A673 (cell line): ENCODE measurements around the gene ATXN3. TPM values are rescaled to one million over a fixed set of nuclear protein-coding genes. Genes with fewer than 3 reads are reported as not detected.

Experiments used
- BruUV-seq: library from RNA; stranded (reverse); fragments of 400-500 nt; replicated peaks from 2 replicates; lab custom pipeline; 2021; lab: Mats Ljungman, UMichigan
- CTCF ChIA-PET: fragments of 300-600 bp; sonication (Branson Sonifier 250); formaldehyde crosslinking; loops from one replicate; lab custom pipeline; 2022; ENCODE audit warnings: antibody characterized with exemption; lab: Charles Lee
- POLR2A ChIA-PET: fragments of 300-600 bp; sonication (Branson Sonifier 250); formaldehyde crosslinking; loops from one replicate; lab custom pipeline; 2022; ENCODE audit warnings: antibody characterized with exemption; ENCODE audit not compliant: low non-redundant PET; lab: Charles Lee
- DNase-seq: peaks from one replicate; pipeline ENCODE4 v3.0.0-alpha.2; 2015; ENCODE audit warnings: low spot score
- H3K27ac ChIP-seq: fragments of 200-600 bp; sonication (generic); 2 replicates; pipeline ENCODE4 v1.5.1; 2016; ENCODE audit warnings: mixed run types, low read depth, mild to moderate bottlenecking, mixed read lengths, antibody characterized with exemption, low read length; ENCODE audit not compliant: poor library complexity, severe bottlenecking
- H3K27me3 ChIP-seq: fragments of 200-600 bp; sonication (generic); replicated peaks from 2 replicates; pipeline ENCODE4 v1.6.1; 2017; ENCODE audit warnings: mixed run types, low read depth, mild to moderate bottlenecking, mixed read lengths, antibody characterized with exemption, low read length; ENCODE audit not compliant: insufficient read depth, poor library complexity
- H3K36me3 ChIP-seq: fragments of 200-600 bp; sonication (generic); 2 replicates; pipeline ENCODE4 v1.6.1; 2016; ENCODE audit warnings: mixed run types, mild to moderate bottlenecking, mixed read lengths, antibody characterized with exemption, low read length; ENCODE audit not compliant: insufficient read depth, poor library complexity, severe bottlenecking
- H3K4me1 ChIP-seq: fragments of 200-600 bp; sonication (generic); 2 replicates; pipeline ENCODE4 v1.6.1; 2017; ENCODE audit warnings: mixed run types, mild to moderate bottlenecking, mixed read lengths, antibody characterized with exemption, low read length; ENCODE audit not compliant: insufficient read depth, poor library complexity, severe bottlenecking
- H3K4me3 ChIP-seq: fragments of 200-600 bp; sonication (generic); 2 replicates; pipeline ENCODE4 v1.5.1; 2016; ENCODE audit warnings: low read depth, mixed run types, mild to moderate bottlenecking, mixed read lengths, low read length; ENCODE audit not compliant: poor library complexity, severe bottlenecking
- H3K9me3 ChIP-seq: fragments of 200-600 bp; sonication (generic); 2 replicates; pipeline ENCODE4 v1.6.1; 2016; ENCODE audit warnings: mixed run types, low read depth, mild to moderate bottlenecking, mixed read lengths, antibody characterized with exemption, low read length; ENCODE audit not compliant: poor library complexity, severe bottlenecking
- EZH2 ChIP-seq: fragments of 200-600 bp; sonication (generic); IDR thresholded peaks from 2 replicates; pipeline ENCODE4 v1.6.1; 2017; ENCODE audit warnings: borderline replicate concordance, low read depth, mild to moderate bottlenecking, mixed read lengths, antibody characterized with exemption, low read length; ENCODE audit not compliant: poor library complexity, severe bottlenecking
- intact Hi-C: fragments of 100-400 bp; cut with micrococcal nuclease; formaldehyde crosslinking; loops from one replicate; pipeline ENCODE4 v1.10.0; 2022; ENCODE audit not compliant: unreplicated experiment
- total RNA-seq: library from RNA; stranded (reverse); gene quantifications from 2 replicates; pipeline ENCODE4 v1.2.3, GENCODE V29; 2021
- TF ChIP-seq, protein P1 (sequence below): fragments of 300-800, 200-600 bp; sonication (generic); conservative IDR thresholded peaks from 2 replicates; pipeline ENCODE4 v1.5.1; 2017; ENCODE audit warnings: low read depth, mild to moderate bottlenecking, antibody characterized with exemption, low read length, moderate library complexity, mixed read lengths

Gene ATXN3
- total RNA-seq, 1 experiment from 2014 or later: 27.3 TPM

DNA sequence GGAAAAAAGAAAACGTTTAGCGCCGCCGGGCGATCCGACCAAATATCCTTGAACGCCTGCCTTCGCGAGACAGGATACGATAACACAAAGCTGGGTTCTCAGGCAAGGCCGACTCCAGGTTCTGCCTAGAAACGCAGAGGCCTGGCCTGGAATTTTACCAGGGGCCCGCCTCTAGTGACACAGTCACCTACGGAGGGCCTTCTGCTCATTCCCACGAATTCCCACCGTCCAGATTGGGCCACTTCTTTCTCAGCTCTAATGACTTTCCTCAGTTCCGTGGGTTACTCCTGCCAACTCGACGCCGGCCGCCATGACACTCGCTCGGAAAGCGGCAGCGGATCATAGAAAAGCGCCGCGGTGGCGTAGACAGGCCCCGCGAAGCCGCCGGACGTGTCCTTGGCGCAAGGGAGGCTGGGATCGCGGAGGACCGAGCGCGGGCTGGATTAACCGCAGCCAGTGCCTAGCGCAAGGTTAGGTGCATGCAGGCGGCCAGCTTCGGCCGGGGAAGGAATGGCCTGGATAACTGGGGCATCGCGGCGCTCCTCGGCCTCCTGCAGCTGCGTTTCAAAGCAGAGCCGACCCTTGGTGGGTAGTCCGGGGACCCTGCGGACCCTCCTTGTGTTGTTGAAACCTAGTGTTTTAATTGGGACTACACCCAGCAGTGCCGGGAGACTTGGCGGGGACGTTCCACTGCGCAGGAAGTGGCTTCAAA lies 66.5 kb downstream of the ATXN3 start, which contains the start of gene TRIP11:
TRIP11 (minus strand) TSS at position 341 of the 712 bp plus-strand sequence. CDS start 374 bp downstream, outside the sequence.
- Histone ChIP-seq H3K27ac (peak within 1 kb of the TSS; percentile 89), H3K4me1 (peaks cover 4% of the 10 kb centered on the region), H3K4me3 (peak within 1 kb of the TSS; percentile 81), H3K27me3 (no peaks in the 10 kb centered on the region), H3K9me3 (no peaks in the 10 kb centered on the region), H3K36me3 (no peaks in the 10 kb centered on the region)
- DNase-seq: peak; percentile 96
- ChIA-PET POLR2A (interaction anchor here (0.6 to 0.9 kb wide), 3 partner anchors 17 to 67 kb away, joined by 3 to 6 read pairs (median 4); partner anchors contain the start of gene ATXN3), CTCF (interaction anchor here (0.9 to 1.5 kb wide), 2 partner anchors 43 to 66 kb away, joined by 3 to 6 read pairs; partner anchors contain the start of gene ATXN3)
- TF ChIP-seq, protein P1, sequence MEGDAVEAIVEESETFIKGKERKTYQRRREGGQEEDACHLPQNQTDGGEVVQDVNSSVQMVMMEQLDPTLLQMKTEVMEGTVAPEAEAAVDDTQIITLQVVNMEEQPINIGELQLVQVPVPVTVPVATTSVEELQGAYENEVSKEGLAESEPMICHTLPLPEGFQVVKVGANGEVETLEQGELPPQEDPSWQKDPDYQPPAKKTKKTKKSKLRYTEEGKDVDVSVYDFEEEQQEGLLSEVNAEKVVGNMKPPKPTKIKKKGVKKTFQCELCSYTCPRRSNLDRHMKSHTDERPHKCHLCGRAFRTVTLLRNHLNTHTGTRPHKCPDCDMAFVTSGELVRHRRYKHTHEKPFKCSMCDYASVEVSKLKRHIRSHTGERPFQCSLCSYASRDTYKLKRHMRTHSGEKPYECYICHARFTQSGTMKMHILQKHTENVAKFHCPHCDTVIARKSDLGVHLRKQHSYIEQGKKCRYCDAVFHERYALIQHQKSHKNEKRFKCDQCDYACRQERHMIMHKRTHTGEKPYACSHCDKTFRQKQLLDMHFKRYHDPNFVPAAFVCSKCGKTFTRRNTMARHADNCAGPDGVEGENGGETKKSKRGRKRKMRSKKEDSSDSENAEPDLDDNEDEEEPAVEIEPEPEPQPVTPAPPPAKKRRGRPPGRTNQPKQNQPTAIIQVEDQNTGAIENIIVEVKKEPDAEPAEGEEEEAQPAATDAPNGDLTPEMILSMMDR: no peak
- no peak for TF ChIP-seq EZH2
- intact Hi-C loops: no loop called here
- BruUV-seq: no TSS peak

DNA sequence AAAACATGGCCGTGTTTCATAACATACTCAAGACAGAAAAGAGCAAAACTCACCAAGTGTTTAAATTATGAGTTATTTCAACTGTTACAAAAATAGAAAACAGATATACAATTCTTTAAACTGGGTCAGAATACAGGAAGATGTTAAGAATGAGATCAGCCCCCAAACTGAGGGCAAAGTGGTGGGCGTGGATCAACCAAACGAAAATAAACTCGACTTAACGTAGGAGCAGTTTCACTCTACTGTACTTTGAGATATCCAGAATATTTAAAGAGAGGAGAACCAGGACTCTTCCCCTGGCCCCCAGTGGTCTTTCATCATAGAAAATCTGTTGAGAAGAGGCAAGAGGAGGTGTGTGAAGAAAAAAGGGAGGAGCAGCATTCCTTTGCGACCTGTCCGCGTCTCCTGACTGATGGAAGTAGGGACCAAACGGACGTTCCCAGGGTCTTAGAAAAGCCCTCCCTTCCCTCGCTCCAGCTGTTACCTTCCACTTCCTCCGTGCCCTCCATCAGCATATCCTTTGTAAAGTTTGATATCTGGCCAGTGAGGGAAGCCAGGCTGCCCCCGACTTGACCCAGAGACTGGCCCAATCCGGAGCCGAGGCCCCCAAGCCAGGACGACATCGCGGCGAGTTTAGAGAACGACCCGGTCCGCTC lies 67.2 kb downstream of the ATXN3 start:
- Histone ChIP-seq H3K4me1 (peaks cover 4% of the 10 kb centered on the region), H3K27ac (peak overlapping the region; percentile 89), H3K4me3 (peak overlapping the region; percentile 81), H3K27me3 (no peaks in the 10 kb centered on the region), H3K36me3 (no peaks in the 10 kb centered on the region), H3K9me3 (no peaks in the 10 kb centered on the region)
- ChIA-PET CTCF (interaction anchor here (1.5 kb wide), 1 partner anchor 67 kb away, joined by 6 read pairs; the partner anchor contains the start of gene ATXN3), POLR2A (interaction anchor here (0.6 kb wide), 1 partner anchor 17 kb away, joined by 3 read pairs; no protein-coding TSS in a partner anchor)
- peak; percentile 50 for DNase-seq
- BruUV-seq: TSS peak; percentile 82
- intact Hi-C loops: no loop called here
- TF ChIP-seq EZH2: no peak
- TF ChIP-seq, protein P1: no peak

DNA sequence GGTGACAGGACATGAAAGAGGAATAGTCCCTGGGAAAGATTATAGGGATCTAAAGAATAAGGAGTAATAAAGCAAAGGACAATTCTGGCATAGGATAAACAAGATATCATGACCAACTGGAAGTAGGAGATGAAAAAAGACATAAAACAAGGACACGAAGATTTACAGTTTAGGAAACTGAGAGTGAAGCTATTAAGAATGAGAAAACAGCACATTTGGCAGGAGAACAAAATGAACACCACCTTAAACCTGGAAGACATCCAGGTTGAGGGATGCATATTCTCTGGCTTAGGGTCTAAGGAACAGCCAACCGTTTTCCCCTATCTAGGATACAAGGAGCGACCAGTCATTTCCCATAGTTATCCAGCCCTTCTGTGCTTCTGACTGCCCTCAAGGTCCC lies 68.4 kb downstream of the ATXN3 start:
- H3K27ac ChIP-seq: no peak overlapping the region
- no TSS peak for BruUV-seq
- H3K9me3 ChIP-seq: no peaks in the 10 kb centered on the region
- H3K4me3 ChIP-seq: peak overlapping the region; percentile 81
- intact Hi-C loops: no loop called here
- no peak for DNase-seq
- no peaks in the 10 kb centered on the region for H3K27me3 ChIP-seq
- peaks cover 3% of the 10 kb centered on the region for H3K36me3 ChIP-seq
- POLR2A ChIA-PET: no interaction called here
- TF ChIP-seq EZH2: no peak
- TF ChIP-seq, protein P1: no peak
- CTCF ChIA-PET: no interaction called here
- H3K4me1 ChIP-seq: peaks cover 4% of the 10 kb centered on the region
